Measurements from ENCODE around the gene MEX3B.

GRCh38 chr15:82062479-82063454, 16.9 kb upstream of the MEX3B start:
- TF ChIP-seq CTCF (IDR thresholded peaks at IDR 0.05) (no peak), REST (IDR thresholded peaks at IDR 0.05; ENCODE audit: insufficient read depth in 1 of 2, low read depth in 2 of 2, low read length in 1 of 2) (no peak), SIN3A (IDR thresholded peaks at IDR 0.05; ENCODE audit: borderline replicate concordance, insufficient read depth, low read depth, low read length) (no peak)

Data from Panc1 (cell line).